GM18868 (cell line): Measurements from ENCODE around the gene CFAP100.
A peak's percentile ranks its signal among the peaks of the same experiment; 100 is the strongest.

ENCODE experiments used
- ATAC-seq: cut with Tn5 transposase; IDR thresholded peaks from one replicate; pipeline ENCODE4 v1.9.1; 2021; ENCODE audit warnings: mild to moderate bottlenecking, moderate library complexity; ENCODE audit not compliant: unreplicated experiment

CFAP100 gene

GRCh38 chr3:126475413-126476114, 80.9 kb downstream of the CFAP100 start, which contains the start of gene ZXDC:
Gene ZXDC (minus strand): TSS chr3:126475891. CDS start chr3:126475865, 26 bp downstream.
- ATAC-seq, result peak; percentile 81

GRCh38 chr3:126476166-126477060, 81.7 kb downstream of the CFAP100 start:
- ATAC-seq, result peak; percentile 26

GRCh38 chr3:126477061-126477380, 82.3 kb downstream of the CFAP100 start:
- ATAC-seq, result no peak

- no peak for ATAC-seq
These were observed 84.0 kb downstream of the CFAP100 start for GRCh38 chr3:126478581-126479310.

- no peak for ATAC-seq
These were observed 84.9 kb downstream of the CFAP100 start for GRCh38 chr3:126479642-126480041.

GRCh38 chr3:126480206-126480605, 85.5 kb downstream of the CFAP100 start:
- ATAC-seq, result no peak

GRCh38 chr3:126480861-126481260, 86.2 kb downstream of the CFAP100 start:
- no peak for ATAC-seq

- no peak for ATAC-seq
These were observed 87.2 kb downstream of the CFAP100 start for GRCh38 chr3:126481808-126482502.

- ATAC-seq, result no peak
These were observed 88.0 kb downstream of the CFAP100 start for GRCh38 chr3:126482503-126483255.

GRCh38 chr3:126483321-126483761, 88.6 kb downstream of the CFAP100 start:
- no peak for ATAC-seq

GRCh38 chr3:126484148-126484547, 89.4 kb downstream of the CFAP100 start:
- ATAC-seq, result no peak

GRCh38 chr3:126484662-126485061, 90.0 kb downstream of the CFAP100 start:
- ATAC-seq, result no peak

GRCh38 chr3:126485176-126485897, 90.6 kb downstream of the CFAP100 start:
- no peak for ATAC-seq

- no peak for ATAC-seq
These were observed 91.2 kb downstream of the CFAP100 start for GRCh38 chr3:126485956-126486355.
